MM.1S (cell line): ENCODE measurements around the gene RAC3.

Experiments
- DNase-seq: peaks from one replicate; pipeline ENCODE4 v3.0.0-alpha.2; 2015
- H2AFZ ChIP-seq: fragments of 300-600 bp; sonication (generic); 2 replicates; pipeline ENCODE4 v1.6.0; 2016; ENCODE audit warnings: antibody characterized with exemption, low read length
- H3F3A ChIP-seq: fragments of 300-600 bp; sonication (generic); 2 replicates; pipeline ENCODE4 v1.6.1; 2016; ENCODE audit warnings: mild to moderate bottlenecking, antibody characterized with exemption, low read length, moderate library complexity, mixed read lengths; ENCODE audit not compliant: insufficient read depth
- H3K27ac ChIP-seq: fragments of 300-600 bp; sonication (generic); 2 replicates; pipeline ENCODE4 v1.5.1; 2016; ENCODE audit warnings: mild to moderate bottlenecking, low read length
- H3K27me3 ChIP-seq: fragments of 300-600 bp; sonication (generic); replicated peaks from 2 replicates; pipeline ENCODE4 v1.6.0; 2016; ENCODE audit warnings: low read length; ENCODE audit not compliant: insufficient read depth
- H3K36me3 ChIP-seq: fragments of 300-600 bp; sonication (generic); replicated peaks from 2 replicates; pipeline ENCODE4 v1.6.1; 2016; ENCODE audit warnings: mild to moderate bottlenecking, low read length, mixed read lengths; ENCODE audit not compliant: insufficient read depth
- H3K4me1 ChIP-seq: fragments of 300-600 bp; sonication (generic); 2 replicates; pipeline ENCODE4 v1.6.1; 2016; ENCODE audit warnings: low read length, mixed read lengths
- H3K4me2 ChIP-seq: fragments of 300-600 bp; sonication (generic); 2 replicates; pipeline ENCODE4 v1.6.0; 2016; ENCODE audit warnings: low read depth, low read length
- H3K4me3 ChIP-seq: fragments of 300-600 bp; sonication (generic); 2 replicates; pipeline ENCODE4 v1.5.1; 2016; ENCODE audit warnings: low read length, mixed read lengths
- H3K79me2 ChIP-seq: fragments of 300-600 bp; sonication (generic); 2 replicates; pipeline ENCODE4 v1.6.1; 2016; ENCODE audit warnings: mixed run types, low read length, mixed read lengths
- H3K9ac ChIP-seq: fragments of 300-600 bp; sonication (generic); 2 replicates; pipeline ENCODE4 v1.6.1; 2016; ENCODE audit warnings: low read length, mixed read lengths
- H3K9me2 ChIP-seq: fragments of 300-600 bp; sonication (generic); replicated peaks from 2 replicates; pipeline ENCODE4 v1.6.1; 2016; ENCODE audit warnings: mild to moderate bottlenecking, low read length, mixed read lengths; ENCODE audit not compliant: insufficient read depth
- H3K9me3 ChIP-seq: fragments of 300-600 bp; sonication (generic); replicated peaks from 2 replicates; pipeline ENCODE4 v1.6.1; 2016; ENCODE audit warnings: mild to moderate bottlenecking, low read length, mixed read lengths; ENCODE audit not compliant: insufficient read depth
- H4K20me1 ChIP-seq: fragments of 300-600 bp; sonication (generic); 2 replicates; pipeline ENCODE4 v1.6.1; 2016; ENCODE audit warnings: mild to moderate bottlenecking, low read length, moderate library complexity, mixed read lengths; ENCODE audit not compliant: insufficient read depth
- CTCF ChIP-seq: fragments of 300-600 bp; sonication (generic); IDR thresholded peaks from 2 replicates; pipeline ENCODE4 v1.5.1; 2016; ENCODE audit warnings: antibody characterized with exemption, low read length, mixed read lengths
- EZH2 ChIP-seq: fragments of 300-600 bp; sonication (generic); optimal IDR thresholded peaks from 2 replicates; pipeline ENCODE3; 2017; ENCODE audit warnings: low read depth, mild to moderate bottlenecking, antibody characterized with exemption, low read length, mixed read lengths
- EZH2phosphoT487 ChIP-seq: fragments of 300-600 bp; sonication (generic); IDR thresholded peaks from 2 replicates; pipeline ENCODE4 v1.6.1; 2018; ENCODE audit warnings: antibody characterized with exemption, low read length

The RAC3 gene

DNA sequence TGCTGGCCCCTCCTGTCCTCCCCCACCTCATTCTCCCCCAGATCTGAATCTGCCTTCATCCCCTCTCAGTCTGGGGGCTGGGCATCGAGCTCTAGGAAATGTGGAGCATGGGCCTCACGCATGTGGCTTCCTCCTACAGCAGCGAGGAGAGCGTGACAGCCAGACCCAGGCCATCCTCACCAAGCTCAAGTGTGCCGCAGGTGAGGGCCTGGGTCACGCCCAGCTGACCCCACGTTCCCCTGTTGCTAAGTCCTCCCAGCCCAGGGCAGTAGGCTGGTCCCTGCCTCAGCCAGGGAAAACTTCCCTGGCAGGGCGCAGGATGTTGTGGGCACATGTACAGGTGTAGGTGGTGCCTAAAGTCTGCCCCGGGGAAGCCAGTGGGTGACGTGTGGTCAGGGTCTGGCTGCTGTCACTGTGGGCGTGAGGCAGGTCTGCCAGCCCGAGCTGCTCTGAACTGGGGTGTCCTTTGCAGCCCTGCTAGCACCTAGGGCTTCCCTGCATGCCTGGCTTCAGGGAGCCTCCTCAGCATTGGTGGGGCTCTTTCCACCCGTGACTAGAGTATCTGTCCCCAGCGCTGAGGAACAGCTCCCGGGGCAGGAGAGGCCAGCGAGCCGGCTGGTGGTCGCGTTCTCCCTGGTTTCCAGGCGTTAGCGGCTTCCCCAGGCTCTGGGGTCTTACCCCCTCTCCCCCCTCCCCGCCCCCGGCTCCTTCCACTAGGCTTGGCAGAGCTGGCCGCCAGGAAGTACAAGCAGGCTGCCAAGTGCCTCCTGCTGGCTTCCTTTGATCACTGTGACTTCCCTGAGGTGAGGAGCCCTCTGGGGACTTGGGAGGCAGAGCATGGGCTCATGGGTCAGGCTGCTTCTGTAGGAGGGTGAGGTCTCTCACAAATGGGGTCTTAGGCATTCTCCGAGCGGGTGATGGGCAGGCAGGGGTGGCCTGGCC is 23.8 kb downstream of the RAC3 start:
- no peaks in the 10 kb centered on the region for H3K9me3 ChIP-seq
- peaks cover 3% of the 10 kb centered on the region; the same call in 1 of the 2 replicates for H3F3A ChIP-seq
- no peak overlapping the region for H3K9ac ChIP-seq
- H3K79me2 ChIP-seq, result peaks cover 24% of the 10 kb centered on the region
- H3K4me1 ChIP-seq, result peaks cover 7% of the 10 kb centered on the region; the same call in 1 of the 2 replicates
- H3K36me3 ChIP-seq, result no peaks in the 10 kb centered on the region
- no peak overlapping the region for H3K27ac ChIP-seq
- no peak overlapping the region for H3K4me2 ChIP-seq
- no peak overlapping the region for H3K4me3 ChIP-seq
- H3K27me3 ChIP-seq, result no peaks in the 10 kb centered on the region
- no peak overlapping the region for H2AFZ ChIP-seq
- DNase-seq, result no peak
- H4K20me1 ChIP-seq, result no peaks in the 10 kb centered on the region
- no peaks in the 10 kb centered on the region for H3K9me2 ChIP-seq
- TF ChIP-seq EZH2 (no peak), CTCF (no peak), EZH2phosphoT487 (no peak)

GRCh38 chr17:82055965-82056728 is 24.7 kb downstream of the RAC3 start:
- Histone ChIP-seq H3K4me1 (peaks cover 7% of the 10 kb centered on the region; the same call in 1 of the 2 replicates), H3K27me3 (no peaks in the 10 kb centered on the region), H3K4me3 (no peak overlapping the region), H3K4me2 (no peak overlapping the region), H3K9ac (no peak overlapping the region), H2AFZ (no peak overlapping the region), H3K36me3 (no peaks in the 10 kb centered on the region), H3K9me2 (no peaks in the 10 kb centered on the region), H3K27ac (no peak overlapping the region), H3F3A (peaks cover 3% of the 10 kb centered on the region; the same call in 1 of the 2 replicates), H3K79me2 (peaks cover 21% of the 10 kb centered on the region), H4K20me1 (no peaks in the 10 kb centered on the region), H3K9me3 (no peaks in the 10 kb centered on the region)
- DNase-seq, result no peak
- TF ChIP-seq EZH2phosphoT487 (no peak), CTCF (no peak)

GRCh38 chr17:82056729-82057621 is 25.5 kb downstream of the RAC3 start:
- Histone ChIP-seq H3K4me1 (peaks cover 7% of the 10 kb centered on the region; the same call in 1 of the 2 replicates), H3K27me3 (no peaks in the 10 kb centered on the region), H3F3A (peaks cover 3% of the 10 kb centered on the region; the same call in 1 of the 2 replicates), H4K20me1 (no peaks in the 10 kb centered on the region), H3K4me2 (no peak overlapping the region), H2AFZ (no peak overlapping the region), H3K36me3 (no peaks in the 10 kb centered on the region), H3K4me3 (no peak overlapping the region), H3K27ac (no peak overlapping the region), H3K9me3 (no peaks in the 10 kb centered on the region), H3K79me2 (peaks cover 21% of the 10 kb centered on the region), H3K9ac (no peak overlapping the region), H3K9me2 (no peaks in the 10 kb centered on the region)
- no peak for DNase-seq
- TF ChIP-seq EZH2 (no peak), CTCF (no peak), EZH2phosphoT487 (no peak)
